ENCODE results near the gene MSI1. TPM values are rescaled to one million over a fixed set of nuclear protein-coding genes. Genes with fewer than 3 reads are reported as not detected.
A peak's percentile ranks its signal among the peaks of the same experiment; 100 is the strongest.

The MSI1 gene
- total RNA-seq, 1 donor from 2014 or later = 127 TPM

GRCh38 chr12:120369603-120370342 is 809 bp upstream of the MSI1 start:
- Mint-ChIP-seq H3K27me3 (peaks cover 36% of the 10 kb centered on the region), H3K9me3 (ENCODE audit: low read depth) (no peaks in the 10 kb centered on the region), H3K4me3 (ENCODE audit: low read depth) (peak overlapping the region; percentile 83), H3K27ac (peak overlapping the region; percentile 84), H3K4me1 (ENCODE audit: low read depth) (peaks cover 50% of the 10 kb centered on the region), H3K36me3 (ENCODE audit: insufficient read depth) (peaks cover 8% of the 10 kb centered on the region)
- TF ChIP-seq CTCF (IDR thresholded peaks at IDR 0.05; ENCODE audit: unreplicated experiment) = no peak
- DNase-seq (ENCODE audit: low spot score, unreplicated experiment) = no peak

DNA sequence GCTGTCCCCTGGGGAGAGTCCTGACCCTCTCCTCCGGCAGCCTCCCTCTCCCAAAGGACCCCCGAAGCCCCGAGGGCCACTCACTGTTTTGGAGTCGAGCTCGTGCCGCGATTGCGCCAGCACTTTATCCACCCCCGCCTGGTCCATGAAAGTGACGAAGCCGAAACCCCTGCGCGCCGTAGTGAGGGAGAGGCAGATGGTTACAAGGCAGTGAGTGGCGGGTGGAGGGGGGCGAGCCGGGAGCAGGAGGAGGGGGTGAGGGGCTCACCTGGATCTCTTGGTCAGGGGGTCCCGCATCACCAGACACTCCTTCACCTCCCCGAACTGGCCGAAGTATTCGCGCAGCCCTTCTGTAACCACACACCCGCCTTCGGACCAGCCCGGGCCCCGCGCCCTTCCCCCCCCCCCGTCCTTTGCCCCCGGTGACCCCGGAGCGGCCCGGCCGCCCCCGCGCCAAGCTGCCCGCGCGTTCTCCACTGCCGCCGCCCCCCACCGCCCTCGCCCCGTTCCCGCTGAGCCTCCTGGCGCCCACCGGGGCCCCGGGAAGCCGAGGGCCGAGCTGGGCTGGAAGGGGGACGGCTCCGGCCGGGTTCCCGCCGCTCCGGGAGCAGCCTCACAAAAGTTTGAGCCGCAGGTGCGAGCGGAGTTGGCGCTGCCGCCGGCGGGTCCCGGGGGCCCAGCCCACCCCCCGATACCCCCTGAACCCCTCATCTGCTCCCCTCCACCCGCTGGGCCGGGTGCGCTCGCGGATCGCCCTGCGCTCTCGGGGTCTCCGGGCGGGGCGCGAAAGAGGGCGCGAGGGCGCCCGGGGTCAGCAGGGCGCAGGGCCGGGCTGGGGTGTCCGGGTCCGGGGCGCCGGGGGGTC is 808 bp downstream of the MSI1 start:
- H3K4me1 Mint-ChIP-seq (ENCODE audit: low read depth) = peaks cover 61% of the 10 kb centered on the region
- peak overlapping the region; percentile 88 for H3K4me3 Mint-ChIP-seq (ENCODE audit: low read depth)
- H3K27ac Mint-ChIP-seq = peak overlapping the region; percentile 97

DNA sequence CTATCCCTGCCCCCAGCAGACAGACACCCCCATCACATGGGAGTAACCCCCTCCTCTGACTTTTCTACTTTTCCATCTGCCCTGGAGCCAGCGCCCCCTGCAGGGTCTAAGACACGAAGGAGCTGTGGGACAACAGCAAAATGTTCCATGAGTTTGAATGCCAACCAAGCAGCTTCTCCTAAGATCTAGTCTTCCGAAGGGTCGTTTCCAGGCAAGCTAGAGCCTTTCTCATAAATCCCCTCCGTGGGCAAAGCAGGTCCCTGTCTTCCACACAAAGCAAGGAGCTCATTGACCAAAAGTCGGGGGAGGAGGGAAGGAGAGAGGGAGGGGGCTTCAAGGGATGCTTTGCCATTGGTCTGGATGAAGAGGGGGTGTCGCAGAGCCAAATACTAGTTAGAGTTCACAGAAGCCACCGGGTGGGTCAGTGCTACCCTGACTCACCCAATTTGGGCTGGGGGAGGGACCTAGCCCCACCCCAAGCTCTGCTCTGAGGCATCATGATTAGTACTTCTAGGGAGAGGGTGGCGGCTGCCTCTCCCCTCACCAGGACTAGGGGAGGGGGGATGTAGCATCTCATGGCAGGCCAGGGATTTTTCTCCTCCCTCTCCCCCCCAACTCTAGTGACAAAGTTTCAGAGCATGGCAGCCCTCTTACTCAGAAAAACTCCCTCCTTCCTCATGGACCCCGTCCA is 1.6 kb downstream of the MSI1 start:
- Mint-ChIP-seq H3K4me3 (ENCODE audit: low read depth) (peak overlapping the region; percentile 88), H3K27ac (peak overlapping the region; percentile 97), H3K4me1 (ENCODE audit: low read depth) (peaks cover 69% of the 10 kb centered on the region), H3K27me3 (peaks cover 26% of the 10 kb centered on the region), H3K36me3 (ENCODE audit: insufficient read depth) (peaks cover 20% of the 10 kb centered on the region), H3K9me3 (ENCODE audit: low read depth) (no peaks in the 10 kb centered on the region)
- peak; percentile 67 for TF ChIP-seq CTCF (IDR thresholded peaks at IDR 0.05; ENCODE audit: unreplicated experiment)
- no peak for DNase-seq (ENCODE audit: low spot score, unreplicated experiment)

More for the DNA sequence above, 808 bp downstream of the MSI1 start:
- Mint-ChIP-seq H3K9me3 (ENCODE audit: low read depth) (no peaks in the 10 kb centered on the region), H3K27me3 (peaks cover 32% of the 10 kb centered on the region), H3K36me3 (ENCODE audit: insufficient read depth) (peaks cover 15% of the 10 kb centered on the region)
- DNase-seq (ENCODE audit: low spot score, unreplicated experiment) = no peak
- TF ChIP-seq CTCF (IDR thresholded peaks at IDR 0.05; ENCODE audit: unreplicated experiment) = no peak

DNA sequence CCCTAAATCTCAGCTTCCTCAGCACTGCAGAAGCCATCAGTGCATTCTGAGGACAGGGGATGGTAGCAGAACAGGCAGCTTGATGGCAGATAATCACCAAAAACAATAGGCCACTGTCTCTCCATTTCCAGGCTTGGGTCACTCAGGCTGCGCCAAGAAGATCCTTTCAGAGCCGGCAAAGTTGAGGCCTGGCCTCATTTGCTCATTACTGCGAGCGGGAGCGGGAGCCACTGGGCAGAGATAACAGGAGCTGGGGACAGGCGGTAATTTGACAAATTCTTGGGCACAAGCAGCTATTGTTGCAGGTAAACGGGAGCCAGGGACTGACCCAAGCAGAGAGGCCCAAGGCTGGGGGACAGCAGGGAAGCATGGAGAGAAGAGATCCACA is 2.1 kb downstream of the MSI1 start:
- Mint-ChIP-seq H3K9me3 (ENCODE audit: low read depth) (no peaks in the 10 kb centered on the region), H3K4me3 (ENCODE audit: low read depth) (peak overlapping the region; percentile 88), H3K4me1 (ENCODE audit: low read depth) (peaks cover 73% of the 10 kb centered on the region), H3K27me3 (peaks cover 22% of the 10 kb centered on the region), H3K36me3 (ENCODE audit: insufficient read depth) (peaks cover 20% of the 10 kb centered on the region), H3K27ac (peak overlapping the region; percentile 97)
- no peak for TF ChIP-seq CTCF (IDR thresholded peaks at IDR 0.05; ENCODE audit: unreplicated experiment)
- no peak for DNase-seq (ENCODE audit: low spot score, unreplicated experiment)

- H3K4me3 Mint-ChIP-seq (ENCODE audit: low read depth) = peak overlapping the region; percentile 88
- peaks cover 17% of the 10 kb centered on the region for H3K27me3 Mint-ChIP-seq
- TF ChIP-seq CTCF (IDR thresholded peaks at IDR 0.05; ENCODE audit: unreplicated experiment) = no peak
- H3K4me1 Mint-ChIP-seq (ENCODE audit: low read depth) = peaks cover 73% of the 10 kb centered on the region
- peak overlapping the region; percentile 97 for H3K27ac Mint-ChIP-seq
- peaks cover 20% of the 10 kb centered on the region for H3K36me3 Mint-ChIP-seq (ENCODE audit: insufficient read depth)
- no peak for DNase-seq (ENCODE audit: low spot score, unreplicated experiment)
- no peaks in the 10 kb centered on the region for H3K9me3 Mint-ChIP-seq (ENCODE audit: low read depth)
Measured at GRCh38 chr12:120366341-120366705, 2.6 kb downstream of the MSI1 start.

All from progenitor cell of endocrine pancreas (in vitro differentiated cells).